Ascending aorta (tissue), 2 donors: ENCODE measurements around the gene TEX9. TPM values are rescaled to one million over a fixed set of nuclear protein-coding genes. Genes with fewer than 3 reads are reported as not detected.

Experiments
- DNase-seq, 2 donors: peaks; one replicate each; pipeline ENCODE4 v3.0.0-alpha.2; 2019; ENCODE audit warnings: low spot score in 2 of 2
- H3K27ac ChIP-seq, 2 donors: fragments of 200-600 bp; sonication (generic); one replicate each; pipeline ENCODE4 v1.5.1; 2016 to 2017; ENCODE audit warnings: mild to moderate bottlenecking in 1 of 2
- H3K27me3 ChIP-seq: fragments of 200-600 bp; sonication (generic); one replicate; pipeline ENCODE4 v1.5.1; 2017
- H3K36me3 ChIP-seq, 2 donors: fragments of 200-600 bp; sonication (generic); one replicate each; pipeline ENCODE4 v1.5.1; 2016
- H3K4me1 ChIP-seq, 2 donors: fragments of 200-600 bp; sonication (generic); one replicate each; pipeline ENCODE4 v1.5.1; 2016 to 2017; ENCODE audit warnings: mild to moderate bottlenecking in 1 of 2
- H3K4me3 ChIP-seq, 2 donors: fragments of 200-600 bp; sonication (generic); one replicate each; pipeline ENCODE4 v1.5.1; 2016 to 2017; ENCODE audit warnings: mild to moderate bottlenecking in 1 of 2
- H3K9me3 ChIP-seq, 2 donors: fragments of 200-600 bp; sonication (generic); one replicate each; pipeline ENCODE4 v1.5.1; 2016
- intact Hi-C: fragments of 100-400 bp; cut with DNase I; formaldehyde crosslinking; loops from one replicate; pipeline ENCODE4 v1.15.1; 2023
- total RNA-seq: library from RNA; depleted of rRNA; stranded (reverse); fragments of >200 nt; gene quantifications from one replicate; pipeline ENCODE4 v1.1.0, GENCODE V29; 2016
- TF ChIP-seq, protein P1 (sequence below), 3 experiments: fragments of 200-600 bp in 2 of 3; fragments of 450-650 bp in 1 of 3; sonication (generic) in 2 of 3; IDR thresholded peaks; one replicate each; pipeline ENCODE4 v1.5.1; 2016 to 2019; ENCODE audit warnings: antibody characterized with exemption in 3 of 3, mild to moderate bottlenecking in 1 of 3, moderate library complexity in 1 of 3

Gene TEX9
- total RNA-seq, 1 donor from 2014 or later: 12.5 TPM

DNA sequence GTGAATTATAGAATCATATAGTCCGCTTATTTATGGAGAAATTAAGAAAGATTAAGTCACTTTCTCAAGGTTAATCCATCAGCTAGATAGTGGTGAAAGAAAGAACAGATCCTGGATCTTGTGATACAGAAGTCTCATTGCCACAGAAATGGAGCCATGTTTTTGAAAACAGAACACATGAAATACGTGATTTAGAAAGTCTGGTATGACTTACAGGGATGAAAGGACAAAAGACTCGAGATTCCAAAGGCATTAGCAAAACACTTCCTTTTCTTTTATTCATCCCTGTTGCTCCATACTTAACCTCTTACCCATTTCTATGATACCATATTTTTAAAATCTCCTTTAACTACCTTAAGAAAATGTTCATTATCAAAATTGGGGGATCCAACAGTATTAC, 40.0 kb upstream of the TEX9 start:
- Histone ChIP-seq H3K36me3 (no peaks in the 10 kb centered on the region), H3K27ac (no peak overlapping the region), H3K4me1 (no peaks in the 10 kb centered on the region), H3K4me3 (no peak overlapping the region), H3K27me3 (no peaks in the 10 kb centered on the region), H3K9me3 (peaks cover 0 to 8% of the 10 kb centered on the region in 2 donors)
- TF ChIP-seq, protein P1, sequence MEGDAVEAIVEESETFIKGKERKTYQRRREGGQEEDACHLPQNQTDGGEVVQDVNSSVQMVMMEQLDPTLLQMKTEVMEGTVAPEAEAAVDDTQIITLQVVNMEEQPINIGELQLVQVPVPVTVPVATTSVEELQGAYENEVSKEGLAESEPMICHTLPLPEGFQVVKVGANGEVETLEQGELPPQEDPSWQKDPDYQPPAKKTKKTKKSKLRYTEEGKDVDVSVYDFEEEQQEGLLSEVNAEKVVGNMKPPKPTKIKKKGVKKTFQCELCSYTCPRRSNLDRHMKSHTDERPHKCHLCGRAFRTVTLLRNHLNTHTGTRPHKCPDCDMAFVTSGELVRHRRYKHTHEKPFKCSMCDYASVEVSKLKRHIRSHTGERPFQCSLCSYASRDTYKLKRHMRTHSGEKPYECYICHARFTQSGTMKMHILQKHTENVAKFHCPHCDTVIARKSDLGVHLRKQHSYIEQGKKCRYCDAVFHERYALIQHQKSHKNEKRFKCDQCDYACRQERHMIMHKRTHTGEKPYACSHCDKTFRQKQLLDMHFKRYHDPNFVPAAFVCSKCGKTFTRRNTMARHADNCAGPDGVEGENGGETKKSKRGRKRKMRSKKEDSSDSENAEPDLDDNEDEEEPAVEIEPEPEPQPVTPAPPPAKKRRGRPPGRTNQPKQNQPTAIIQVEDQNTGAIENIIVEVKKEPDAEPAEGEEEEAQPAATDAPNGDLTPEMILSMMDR (IDR thresholded peaks at IDR 0.05): no peak
- intact Hi-C loops: no loop called here
- DNase-seq: no peak

DNA sequence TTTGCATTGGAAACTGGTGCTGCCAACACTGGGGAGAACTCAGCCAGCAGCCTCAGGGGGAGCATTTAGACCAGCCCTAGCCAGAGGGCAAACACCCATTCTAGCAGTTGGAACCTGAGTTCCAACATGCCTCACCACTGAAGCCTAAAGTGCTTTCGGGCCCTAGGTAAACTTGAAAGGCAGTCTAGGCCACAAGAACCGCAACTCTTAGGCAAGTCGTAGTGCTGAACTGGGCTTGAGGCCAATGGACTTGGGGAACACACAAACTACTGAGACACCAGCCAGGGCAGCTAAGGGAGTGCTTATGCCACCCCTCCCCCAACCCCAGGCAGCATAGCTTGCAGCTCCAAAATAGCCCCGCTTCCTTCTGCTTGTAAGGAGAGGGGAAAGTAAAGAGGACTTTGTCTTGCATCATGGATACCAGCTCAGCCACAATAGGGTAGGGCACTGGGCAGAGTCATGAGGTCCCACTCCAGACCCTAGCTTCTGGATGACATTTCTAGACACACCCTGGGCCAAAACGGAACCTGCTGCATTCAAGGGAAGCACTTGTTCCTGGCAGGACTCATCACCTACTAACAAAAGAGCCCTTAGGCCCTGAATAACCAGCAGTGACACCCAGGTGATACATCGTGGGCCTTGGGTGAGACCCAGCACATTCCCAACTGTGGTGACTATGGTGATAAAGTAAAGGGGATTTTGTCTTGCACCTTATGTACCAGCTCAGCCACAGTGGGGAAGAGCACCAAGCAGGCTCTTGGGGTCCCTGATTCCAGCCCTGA, 37.3 kb upstream of the TEX9 start:
- intact Hi-C loops: no loop called here
- TF ChIP-seq, protein P1 (IDR thresholded peaks at IDR 0.05): no peak
- no peaks in the 10 kb centered on the region for H3K36me3 ChIP-seq
- no peaks in the 10 kb centered on the region for H3K27me3 ChIP-seq
- no peak for DNase-seq
- no peaks in the 10 kb centered on the region for H3K4me1 ChIP-seq
- no peak overlapping the region for H3K4me3 ChIP-seq
- no peak overlapping the region for H3K27ac ChIP-seq
- peaks cover 0 to 20% of the 10 kb centered on the region in 2 donors for H3K9me3 ChIP-seq

DNA sequence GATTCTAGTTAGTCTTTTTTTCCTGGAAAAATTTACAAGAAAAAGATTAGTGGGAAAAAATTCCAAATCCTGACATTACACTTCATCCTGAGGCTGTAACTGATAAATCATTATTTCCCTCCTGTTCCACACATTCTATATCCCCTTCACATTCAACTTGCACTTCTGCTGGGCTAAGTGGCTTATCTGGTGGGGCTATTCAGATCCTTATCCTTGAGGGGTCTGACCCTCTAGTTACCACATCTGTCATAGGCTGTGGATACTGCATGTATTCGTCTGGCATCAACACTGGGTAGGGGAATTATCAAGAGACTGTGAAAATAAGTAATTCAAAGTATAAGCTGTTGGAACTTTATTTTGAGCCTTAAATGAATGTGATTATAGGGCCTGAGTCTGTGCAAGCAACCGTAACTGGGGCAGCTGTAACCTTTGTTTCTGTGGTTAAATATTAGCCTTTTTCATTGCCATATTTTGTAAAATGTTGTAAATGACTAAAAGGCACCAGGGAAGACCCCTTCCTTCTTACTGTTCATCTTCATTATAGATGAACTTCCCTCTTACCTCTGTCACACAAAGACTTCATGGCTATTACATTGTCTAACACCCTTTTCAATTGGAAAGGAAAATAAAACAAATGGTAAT, 28.0 kb upstream of the TEX9 start:
- Histone ChIP-seq H3K36me3 (no peaks in the 10 kb centered on the region), H3K4me3 (no peak overlapping the region), H3K27ac (no peak overlapping the region), H3K27me3 (no peaks in the 10 kb centered on the region), H3K4me1 (no peaks in the 10 kb centered on the region), H3K9me3 (peaks cover 0 to 15% of the 10 kb centered on the region in 2 donors)
- TF ChIP-seq, protein P1 (IDR thresholded peaks at IDR 0.05): no peak
- DNase-seq: no peak
- intact Hi-C loops: no loop called here

DNA sequence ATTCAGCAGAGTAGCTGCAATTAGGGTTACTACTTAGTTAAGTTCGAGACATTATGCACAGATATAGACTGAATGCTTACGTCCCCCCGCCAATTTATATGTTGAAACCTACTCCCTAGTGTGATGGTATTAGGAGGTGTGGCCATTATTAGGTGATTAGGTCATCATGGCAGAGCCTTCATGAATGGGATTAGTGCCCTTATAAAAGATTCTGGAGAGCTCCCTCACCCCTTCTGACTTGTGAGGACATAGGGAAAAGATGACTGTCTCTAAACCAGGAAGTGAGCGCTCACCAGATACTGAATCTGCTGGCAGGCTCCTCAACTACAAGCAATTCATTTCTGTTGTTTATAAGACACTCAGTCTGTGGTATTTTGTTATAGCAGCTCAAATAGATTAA, 25.6 kb upstream of the TEX9 start:
- Histone ChIP-seq H3K9me3 (peaks cover 0 to 3% of the 10 kb centered on the region in 2 donors), H3K36me3 (no peaks in the 10 kb centered on the region), H3K4me1 (no peaks in the 10 kb centered on the region), H3K27me3 (no peaks in the 10 kb centered on the region), H3K27ac (no peak overlapping the region), H3K4me3 (no peak overlapping the region)
- TF ChIP-seq, protein P1 (IDR thresholded peaks at IDR 0.05): no peak
- intact Hi-C loops: no loop called here
- DNase-seq: no peak

DNA sequence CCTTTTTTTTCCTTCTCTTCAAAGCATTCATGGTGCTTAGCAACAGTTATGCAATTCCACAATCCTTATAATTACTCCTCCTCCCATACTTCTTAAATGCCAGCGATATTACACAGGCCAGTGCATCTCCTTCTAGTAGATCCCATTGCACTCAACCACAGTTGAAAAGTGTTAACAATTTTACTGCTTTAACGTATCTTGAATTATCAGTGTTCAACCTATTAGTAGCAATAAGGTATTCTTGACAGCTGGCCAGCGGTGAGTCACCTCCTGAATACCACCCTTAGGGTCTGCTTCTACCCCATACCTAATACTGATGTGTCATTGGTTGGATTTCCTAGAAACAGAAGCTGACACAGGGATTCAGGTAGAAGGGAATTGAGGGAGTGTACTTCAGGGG, 24.0 kb upstream of the TEX9 start:
- Histone ChIP-seq H3K27me3 (no peaks in the 10 kb centered on the region), H3K4me1 (no peaks in the 10 kb centered on the region), H3K9me3 (no peaks in the 10 kb centered on the region), H3K27ac (no peak overlapping the region), H3K36me3 (no peaks in the 10 kb centered on the region), H3K4me3 (no peak overlapping the region)
- TF ChIP-seq, protein P1 (IDR thresholded peaks at IDR 0.05): no peak
- no peak for DNase-seq
- intact Hi-C loops: no loop called here
